ENCODE results near the gene KRTAP5-4.

DNA sequence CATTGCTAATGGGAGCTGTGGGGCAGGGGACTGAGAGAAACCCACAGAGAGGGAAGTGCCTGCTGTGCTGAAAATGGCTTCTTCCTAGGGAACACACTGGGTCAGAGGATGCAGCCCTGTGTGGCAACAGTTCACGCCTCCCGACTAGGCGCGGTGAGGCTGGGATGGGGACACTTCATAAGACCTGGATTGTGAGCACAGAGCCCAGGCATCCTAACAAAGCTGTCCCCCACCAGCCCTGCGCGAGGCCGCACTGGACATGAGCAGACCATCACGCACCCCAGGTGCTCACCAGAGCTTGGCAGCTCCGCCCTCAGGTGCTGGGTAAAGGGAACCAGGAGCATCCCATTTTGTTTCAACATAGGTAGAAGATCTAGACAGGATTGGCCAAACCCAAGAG, 1.8 kb upstream of the KRTAP5-4 start:
- TF ChIP-seq POLR2A (IDR thresholded peaks at IDR 0.05; ENCODE audit: low read depth, low read length) = no peak
- no peak for TF ChIP-seq SPI1 (IDR thresholded peaks at IDR 0.05; ENCODE audit: low read depth, low read length)
- TF ChIP-seq TAF1 (IDR thresholded peaks at IDR 0.05; ENCODE audit: low read depth, low read length) = no peak
